ENCODE data around the gene UBA6. TPM values are rescaled to one million over a fixed set of nuclear protein-coding genes. Genes with fewer than 3 reads are reported as not detected.
"Not testable (repeated sequence)": the region's sequence is repeated elsewhere in the genome, so short reads cannot be mapped to it uniquely, and the experiment has no call there.

The UBA6 gene
- polyA plus RNA-seq, 4 donors = 5.4 to 25.8 (median 9.1) TPM

DNA sequence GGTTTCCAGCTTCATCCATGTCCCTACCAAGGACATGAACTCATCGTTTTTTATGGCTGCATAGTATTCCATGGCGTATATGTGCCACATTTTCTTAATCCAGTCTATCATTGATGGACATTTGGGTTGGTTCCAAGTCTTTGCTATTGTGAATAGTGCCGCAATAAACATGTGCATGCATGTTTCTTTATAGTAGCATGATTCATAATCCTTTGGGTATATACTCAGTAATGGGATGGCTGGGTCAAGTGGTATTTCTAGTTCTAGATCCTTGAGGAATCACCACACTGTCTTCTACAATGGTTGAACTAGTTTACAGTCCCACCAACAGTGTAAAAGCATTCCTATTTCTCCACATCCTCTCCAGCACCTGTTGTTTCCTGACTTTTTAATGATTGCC lies 29.6 kb upstream of the UBA6 start:
- 92 to 100% (median 95%) methylated on average over 3 of the region's 3 CpGs for WGBS, 3 donors

DNA sequence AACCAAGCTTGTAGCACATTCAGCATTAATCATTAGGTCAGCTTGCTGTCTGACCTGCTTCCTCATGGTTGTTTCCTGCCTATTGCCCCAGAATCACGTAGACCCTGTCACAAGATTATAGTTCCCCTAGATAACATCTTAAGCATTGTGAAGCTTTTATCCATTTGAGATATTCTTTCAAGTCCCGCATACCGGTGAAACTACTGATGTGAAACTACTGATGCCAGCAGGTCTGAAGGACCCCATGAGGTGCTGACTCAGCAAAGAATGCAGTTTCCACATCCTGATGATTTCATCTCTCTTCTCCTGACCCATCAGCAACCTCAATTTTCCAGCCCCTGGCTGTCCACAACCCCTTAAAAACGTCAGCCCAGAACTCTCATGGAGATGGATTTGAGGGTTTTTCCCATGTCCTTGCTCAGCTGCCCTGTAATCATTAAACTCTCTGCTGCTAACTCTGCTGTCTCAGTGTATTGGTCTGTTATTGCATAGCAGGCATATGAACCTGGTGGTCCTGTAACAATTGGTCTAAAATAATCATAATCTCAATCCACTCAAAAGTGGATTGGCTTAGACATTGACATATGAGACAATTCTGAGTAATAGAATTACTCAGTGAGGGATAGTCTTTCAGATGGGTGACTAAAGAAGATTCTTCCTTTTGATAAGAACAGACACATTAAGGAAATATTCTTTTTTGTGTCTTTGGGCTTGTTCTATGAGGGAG lies 26.3 kb upstream of the UBA6 start:
- no peak overlapping the region for H3K27ac ChIP-seq (ENCODE audit: low read depth in 1 of 3, low read length in 2 of 3)
- no peak overlapping the region for H3K4me3 ChIP-seq (ENCODE audit: low read depth in 1 of 3, low read length in 3 of 3)
- FAIRE-seq = no peak
- no peaks in the 10 kb centered on the region for H3K9me3 ChIP-seq (ENCODE audit: control insufficient read depth in 2 of 2, insufficient read depth in 1 of 2, low read depth in 1 of 2, low read length in 1 of 2)
- no peaks in the 10 kb centered on the region for H3K4me1 ChIP-seq (ENCODE audit: control insufficient read depth in 3 of 3, insufficient read depth in 2 of 3, low read depth in 1 of 3, low read length in 2 of 3)
- WGBS, 3 donors = 66 to 74% (median 68%) methylated on average over 4 of the region's 4 CpGs
- no peaks in the 10 kb centered on the region for H3K36me3 ChIP-seq (ENCODE audit: control insufficient read depth in 3 of 3, insufficient read depth in 2 of 3, low read depth in 1 of 3, low read length in 3 of 3)
- no peak for DNase-seq
- H3K27me3 ChIP-seq (ENCODE audit: control insufficient read depth in 3 of 3, insufficient read depth in 3 of 3, low read length in 3 of 3) = no peaks in the 10 kb centered on the region

More for the DNA sequence above, 29.6 kb upstream of the UBA6 start:
- not testable (repeated sequence) for H3K27me3 ChIP-seq (ENCODE audit: control insufficient read depth in 3 of 3, insufficient read depth in 3 of 3, low read length in 3 of 3); DNase-seq; H3K4me3 ChIP-seq (ENCODE audit: low read depth in 1 of 3, low read length in 3 of 3); H3K4me1 ChIP-seq (ENCODE audit: control insufficient read depth in 3 of 3, insufficient read depth in 2 of 3, low read depth in 1 of 3, low read length in 2 of 3); FAIRE-seq; H3K36me3 ChIP-seq (ENCODE audit: control insufficient read depth in 3 of 3, insufficient read depth in 2 of 3, low read depth in 1 of 3, low read length in 3 of 3); H3K9me3 ChIP-seq (ENCODE audit: control insufficient read depth in 2 of 2, insufficient read depth in 1 of 2, low read depth in 1 of 2, low read length in 1 of 2); H3K27ac ChIP-seq (ENCODE audit: low read depth in 1 of 3, low read length in 2 of 3)

DNA sequence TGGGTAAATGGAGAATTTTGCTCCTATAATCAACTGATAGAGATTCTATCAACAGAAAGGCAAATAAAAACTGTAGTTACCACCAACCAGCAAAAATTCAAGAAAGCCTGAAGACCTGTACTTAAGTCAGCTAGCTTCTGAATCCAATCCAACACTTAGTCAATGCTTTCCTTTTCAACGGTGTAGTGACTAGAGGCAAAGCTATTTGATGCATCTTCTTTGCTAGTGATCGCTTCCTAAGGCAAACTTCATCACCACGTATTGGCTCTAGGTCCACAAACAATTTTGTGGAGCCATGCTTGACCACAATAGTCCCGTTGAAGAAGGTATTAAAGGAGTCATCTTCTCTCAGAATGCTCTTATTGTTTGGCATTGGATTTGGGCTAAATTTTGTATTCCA lies 25.0 kb upstream of the UBA6 start:
- H3K4me1 ChIP-seq (ENCODE audit: control insufficient read depth in 3 of 3, insufficient read depth in 2 of 3, low read depth in 1 of 3, low read length in 2 of 3) = no peaks in the 10 kb centered on the region
- H3K9me3 ChIP-seq (ENCODE audit: control insufficient read depth in 2 of 2, insufficient read depth in 1 of 2, low read depth in 1 of 2, low read length in 1 of 2) = no peaks in the 10 kb centered on the region
- DNase-seq = no peak
- no peaks in the 10 kb centered on the region for H3K27me3 ChIP-seq (ENCODE audit: control insufficient read depth in 3 of 3, insufficient read depth in 3 of 3, low read length in 3 of 3)
- 89 to 92% (median 91%) methylated on average over 4 of the region's 4 CpGs for WGBS, 3 donors
- no peaks in the 10 kb centered on the region for H3K36me3 ChIP-seq (ENCODE audit: control insufficient read depth in 3 of 3, insufficient read depth in 2 of 3, low read depth in 1 of 3, low read length in 3 of 3)
- H3K27ac ChIP-seq (ENCODE audit: low read depth in 1 of 3, low read length in 2 of 3) = no peak overlapping the region
- no peak overlapping the region for H3K4me3 ChIP-seq (ENCODE audit: low read depth in 1 of 3, low read length in 3 of 3)
- FAIRE-seq = no peak

DNA sequence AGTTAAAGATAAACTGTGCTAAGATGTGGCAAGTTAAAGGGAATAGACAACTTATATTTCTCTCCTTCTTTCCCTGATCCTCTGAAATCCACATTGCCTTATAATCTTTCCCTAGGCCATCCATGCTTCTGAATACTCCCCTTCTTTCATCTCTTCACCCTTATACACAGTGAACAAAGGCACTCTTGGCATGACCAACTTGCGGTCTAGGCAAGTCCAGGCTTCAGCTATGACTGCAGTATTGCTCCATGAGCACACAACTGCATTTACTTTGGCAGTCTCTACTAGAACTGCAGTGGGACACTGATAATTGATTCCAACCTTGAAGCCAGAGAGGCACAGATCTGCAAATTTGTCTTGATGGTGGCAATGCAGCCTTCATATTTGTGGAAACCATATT lies 24.2 kb upstream of the UBA6 start:
- H3K36me3 ChIP-seq (ENCODE audit: control insufficient read depth in 3 of 3, insufficient read depth in 2 of 3, low read depth in 1 of 3, low read length in 3 of 3) = peaks cover 0 to 8% (median 0%) of the 10 kb centered on the region in 3 donors
- H3K27me3 ChIP-seq (ENCODE audit: control insufficient read depth in 3 of 3, insufficient read depth in 3 of 3, low read length in 3 of 3) = no peaks in the 10 kb centered on the region
- FAIRE-seq (no peak), DNase-seq (no peak)
- H3K4me1 ChIP-seq (ENCODE audit: control insufficient read depth in 3 of 3, insufficient read depth in 2 of 3, low read depth in 1 of 3, low read length in 2 of 3) = no peaks in the 10 kb centered on the region
- H3K4me3 ChIP-seq (ENCODE audit: low read depth in 1 of 3, low read length in 3 of 3) = no peak overlapping the region
- WGBS, 3 donors = 92 to 100% (median 96%) methylated on average over 1 of the region's 1 CpG
- H3K27ac ChIP-seq (ENCODE audit: low read depth in 1 of 3, low read length in 2 of 3) = no peak overlapping the region
- H3K9me3 ChIP-seq (ENCODE audit: control insufficient read depth in 2 of 2, insufficient read depth in 1 of 2, low read depth in 1 of 2, low read length in 1 of 2) = no peaks in the 10 kb centered on the region

DNA sequence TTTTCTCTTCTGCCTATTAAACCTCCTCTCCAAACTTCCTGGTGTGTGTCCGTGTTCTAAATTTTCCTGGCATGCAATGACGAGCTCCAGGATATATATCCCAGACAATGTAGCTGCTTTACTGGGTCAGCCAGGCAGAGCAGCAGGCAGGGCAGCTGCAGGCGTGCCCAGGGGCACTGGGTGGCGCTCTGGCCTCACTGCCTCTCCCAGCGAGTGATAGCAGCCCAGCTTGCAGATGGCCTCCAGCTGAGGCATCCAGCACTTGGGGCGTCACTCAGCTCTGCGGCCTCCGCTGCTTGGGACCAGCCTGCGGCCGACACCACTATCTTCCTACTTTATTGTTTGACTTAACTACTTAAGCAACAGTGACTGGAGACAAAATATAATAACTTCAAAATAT lies 23.0 kb upstream of the UBA6 start:
- FAIRE-seq (no peak), DNase-seq (no peak)
- Histone ChIP-seq H3K27ac (ENCODE audit: low read depth in 1 of 3, low read length in 2 of 3) (no peak overlapping the region), H3K9me3 (ENCODE audit: control insufficient read depth in 2 of 2, insufficient read depth in 1 of 2, low read depth in 1 of 2, low read length in 1 of 2) (no peaks in the 10 kb centered on the region), H3K36me3 (ENCODE audit: control insufficient read depth in 3 of 3, insufficient read depth in 2 of 3, low read depth in 1 of 3, low read length in 3 of 3) (peaks cover 0 to 10% (median 0%) of the 10 kb centered on the region in 3 donors), H3K4me1 (ENCODE audit: control insufficient read depth in 3 of 3, insufficient read depth in 2 of 3, low read depth in 1 of 3, low read length in 2 of 3) (no peaks in the 10 kb centered on the region), H3K27me3 (ENCODE audit: control insufficient read depth in 3 of 3, insufficient read depth in 3 of 3, low read length in 3 of 3) (no peaks in the 10 kb centered on the region), H3K4me3 (ENCODE audit: low read depth in 1 of 3, low read length in 3 of 3) (no peak overlapping the region)
- 90% methylated on average over 10 of the region's 10 CpGs for WGBS, 3 donors

DNA sequence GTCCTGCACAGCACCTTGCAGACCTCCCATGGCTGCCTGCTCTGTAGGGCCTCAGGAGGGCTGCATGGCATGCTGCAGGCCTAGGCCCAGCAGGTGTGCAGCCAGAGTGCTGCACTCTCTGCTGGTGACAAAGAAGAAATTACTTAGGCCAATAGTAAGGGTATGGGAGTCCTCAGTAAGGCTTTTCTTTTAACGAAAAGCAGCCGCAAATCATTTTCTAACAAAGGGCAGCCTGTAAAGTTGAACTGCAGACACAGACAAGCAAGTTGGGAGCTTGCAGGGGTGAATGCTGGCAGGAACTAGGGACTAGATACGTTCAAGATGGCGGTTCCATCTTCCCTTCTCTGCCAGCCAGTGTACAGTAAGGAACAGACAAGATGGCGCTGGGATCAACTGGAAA lies 22.4 kb upstream of the UBA6 start:
- 96 to 98% (median 96%) methylated on average over 5 of the region's 5 CpGs for WGBS, 3 donors
- no peaks in the 10 kb centered on the region for H3K4me1 ChIP-seq (ENCODE audit: control insufficient read depth in 3 of 3, insufficient read depth in 2 of 3, low read depth in 1 of 3, low read length in 2 of 3)
- no peak overlapping the region for H3K27ac ChIP-seq (ENCODE audit: low read depth in 1 of 3, low read length in 2 of 3)
- FAIRE-seq (no peak), DNase-seq (no peak)
- peaks cover 0 to 10% (median 0%) of the 10 kb centered on the region in 3 donors for H3K36me3 ChIP-seq (ENCODE audit: control insufficient read depth in 3 of 3, insufficient read depth in 2 of 3, low read depth in 1 of 3, low read length in 3 of 3)
- H3K27me3 ChIP-seq (ENCODE audit: control insufficient read depth in 3 of 3, insufficient read depth in 3 of 3, low read length in 3 of 3) = no peaks in the 10 kb centered on the region
- no peak overlapping the region for H3K4me3 ChIP-seq (ENCODE audit: low read depth in 1 of 3, low read length in 3 of 3)
- no peaks in the 10 kb centered on the region for H3K9me3 ChIP-seq (ENCODE audit: control insufficient read depth in 2 of 2, insufficient read depth in 1 of 2, low read depth in 1 of 2, low read length in 1 of 2)

DNA sequence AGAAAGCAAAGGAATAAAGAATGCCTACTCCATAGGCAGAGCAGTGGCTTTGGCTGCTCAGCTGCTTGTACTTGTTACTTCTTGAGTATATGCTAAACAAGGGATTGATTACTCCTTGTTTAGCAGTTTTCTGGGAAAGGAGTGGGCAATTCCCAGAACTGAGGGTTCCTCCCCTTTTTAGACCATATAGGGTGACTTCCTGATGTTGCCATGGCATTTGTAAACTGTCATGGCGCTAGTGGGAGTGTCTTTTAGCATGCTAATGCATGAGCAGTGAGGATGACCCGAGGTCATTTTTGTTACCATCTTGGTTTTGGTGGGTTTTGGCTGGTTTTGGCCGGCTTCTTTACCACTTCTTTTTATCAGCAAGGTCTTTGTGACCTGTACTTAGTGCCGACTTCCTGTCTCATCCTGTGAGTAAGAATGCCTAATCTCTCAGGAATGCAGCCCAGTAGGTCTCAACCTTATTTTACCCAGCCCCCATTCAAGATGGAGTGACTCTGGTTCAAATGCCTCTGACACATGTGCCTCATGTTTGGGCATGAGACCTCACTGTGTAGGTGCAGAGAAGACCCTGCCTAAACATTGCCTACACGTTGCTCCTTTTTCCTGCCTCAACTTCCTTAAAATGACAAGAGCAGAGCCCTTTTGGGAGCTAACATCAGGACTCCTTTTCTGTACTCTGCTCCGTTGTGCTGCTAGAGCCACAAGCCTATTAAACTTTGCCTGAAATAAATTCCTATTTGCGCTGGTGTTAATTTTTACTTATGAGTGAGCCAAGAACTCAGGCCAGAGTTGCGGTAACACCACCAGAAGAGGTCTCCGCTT lies 21.0 kb upstream of the UBA6 start:
- no peaks in the 10 kb centered on the region for H3K9me3 ChIP-seq (ENCODE audit: control insufficient read depth in 2 of 2, insufficient read depth in 1 of 2, low read depth in 1 of 2, low read length in 1 of 2)
- 91 to 92% (median 92%) methylated on average over 9 of the region's 9 CpGs for WGBS, 3 donors
- H3K4me3 ChIP-seq (ENCODE audit: low read depth in 1 of 3, low read length in 3 of 3) = no peak overlapping the region
- H3K36me3 ChIP-seq (ENCODE audit: control insufficient read depth in 3 of 3, insufficient read depth in 2 of 3, low read depth in 1 of 3, low read length in 3 of 3) = peaks cover 0 to 21% (median 0%) of the 10 kb centered on the region in 3 donors
- H3K27me3 ChIP-seq (ENCODE audit: control insufficient read depth in 3 of 3, insufficient read depth in 3 of 3, low read length in 3 of 3) = no peaks in the 10 kb centered on the region
- DNase-seq = no peak
- no peaks in the 10 kb centered on the region for H3K4me1 ChIP-seq (ENCODE audit: control insufficient read depth in 3 of 3, insufficient read depth in 2 of 3, low read depth in 1 of 3, low read length in 2 of 3)
- FAIRE-seq = no peak
- H3K27ac ChIP-seq (ENCODE audit: low read depth in 1 of 3, low read length in 2 of 3) = no peak overlapping the region

DNA sequence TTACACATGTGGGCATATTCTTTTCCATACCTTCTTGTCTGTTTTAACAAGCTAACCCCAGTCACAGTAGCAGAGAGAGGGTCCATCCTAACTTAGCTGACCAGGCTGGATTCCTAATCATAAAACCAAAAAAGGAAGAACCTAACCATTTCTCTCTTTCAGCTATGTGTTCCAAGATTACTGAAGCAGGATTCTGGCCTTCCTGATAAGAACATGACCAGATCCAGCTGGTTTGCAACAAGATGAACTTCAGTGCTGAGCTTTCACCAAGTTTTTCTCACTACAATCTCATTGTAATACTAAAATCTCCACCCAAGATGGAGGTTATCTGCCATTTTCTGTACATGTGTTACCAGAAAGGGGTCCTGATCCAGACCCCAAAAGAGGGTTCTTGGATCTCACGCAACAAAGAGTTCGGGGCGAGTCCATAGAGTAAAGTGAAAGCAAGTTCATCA lies 20.4 kb upstream of the UBA6 start:
- H3K27ac ChIP-seq (ENCODE audit: low read depth in 1 of 3, low read length in 2 of 3) = no peak overlapping the region
- FAIRE-seq (no peak), DNase-seq (no peak)
- 95 to 99% (median 97%) methylated on average over 3 of the region's 3 CpGs for WGBS, 3 donors
- H3K4me1 ChIP-seq (ENCODE audit: control insufficient read depth in 3 of 3, insufficient read depth in 2 of 3, low read depth in 1 of 3, low read length in 2 of 3) = no peaks in the 10 kb centered on the region
- no peaks in the 10 kb centered on the region for H3K9me3 ChIP-seq (ENCODE audit: control insufficient read depth in 2 of 2, insufficient read depth in 1 of 2, low read depth in 1 of 2, low read length in 1 of 2)
- H3K36me3 ChIP-seq (ENCODE audit: control insufficient read depth in 3 of 3, insufficient read depth in 2 of 3, low read depth in 1 of 3, low read length in 3 of 3) = peaks cover 0 to 27% (median 0%) of the 10 kb centered on the region in 3 donors
- no peak overlapping the region for H3K4me3 ChIP-seq (ENCODE audit: low read depth in 1 of 3, low read length in 3 of 3)
- H3K27me3 ChIP-seq (ENCODE audit: control insufficient read depth in 3 of 3, insufficient read depth in 3 of 3, low read length in 3 of 3) = no peaks in the 10 kb centered on the region
